Mononuclear cell (primary cell): ENCODE results near the gene HOMEZ. TPM values are rescaled to one million over a fixed set of nuclear protein-coding genes. Genes with fewer than 3 reads are reported as not detected.

Source experiments
- H3K27me3 ChIP-seq: 2 replicates; pipeline ENCODE4 v1.6.0; 2011; ENCODE audit warnings: low read length, control low read depth; ENCODE audit not compliant: insufficient read depth
- H3K4me1 ChIP-seq: 2 replicates; pipeline ENCODE4 v1.5.1; 2011; ENCODE audit warnings: mild to moderate bottlenecking, low read length, control low read depth; ENCODE audit not compliant: insufficient read depth
- H3K4me3 ChIP-seq: 2 replicates; pipeline ENCODE4 v1.5.1; 2011; ENCODE audit warnings: mild to moderate bottlenecking, low read length, moderate library complexity
- H3K9me3 ChIP-seq: 2 replicates; pipeline ENCODE4 v1.5.1; 2011; ENCODE audit warnings: low read depth, mild to moderate bottlenecking, control low read depth, low read length
- total RNA-seq: library from RNA; depleted of rRNA; stranded (reverse); fragments of >200 nt; gene quantifications from one replicate; pipeline ENCODE4 v1.2.3, GENCODE V29; 2012

Gene HOMEZ
- total RNA-seq, 1 donor, result 1.5 TPM

GRCh38 chr14:23319746-23320583, 34.0 kb upstream of the HOMEZ start:
- H3K27me3 ChIP-seq, result no peaks in the 10 kb centered on the region
- H3K4me3 ChIP-seq, result peak overlapping the region; percentile 39

GRCh38 chr14:23316300-23316699, 30.4 kb upstream of the HOMEZ start:
- Histone ChIP-seq H3K4me3 (no peak overlapping the region), H3K27me3 (no peaks in the 10 kb centered on the region), H3K4me1 (peaks cover 9% of the 10 kb centered on the region), H3K9me3 (no peaks in the 10 kb centered on the region)

More at GRCh38 chr14:23319746-23320583, 34.0 kb upstream of the HOMEZ start:
- peaks cover 33% of the 10 kb centered on the region for H3K4me1 ChIP-seq
- no peaks in the 10 kb centered on the region for H3K9me3 ChIP-seq

- peaks cover 22% of the 10 kb centered on the region for H3K4me1 ChIP-seq
- peaks cover 3% of the 10 kb centered on the region for H3K27me3 ChIP-seq
- H3K4me3 ChIP-seq, result no peak overlapping the region
- no peaks in the 10 kb centered on the region for H3K9me3 ChIP-seq
These were observed 24.6 kb upstream of the HOMEZ start for GRCh38 chr14:23310546-23310945.

DNA sequence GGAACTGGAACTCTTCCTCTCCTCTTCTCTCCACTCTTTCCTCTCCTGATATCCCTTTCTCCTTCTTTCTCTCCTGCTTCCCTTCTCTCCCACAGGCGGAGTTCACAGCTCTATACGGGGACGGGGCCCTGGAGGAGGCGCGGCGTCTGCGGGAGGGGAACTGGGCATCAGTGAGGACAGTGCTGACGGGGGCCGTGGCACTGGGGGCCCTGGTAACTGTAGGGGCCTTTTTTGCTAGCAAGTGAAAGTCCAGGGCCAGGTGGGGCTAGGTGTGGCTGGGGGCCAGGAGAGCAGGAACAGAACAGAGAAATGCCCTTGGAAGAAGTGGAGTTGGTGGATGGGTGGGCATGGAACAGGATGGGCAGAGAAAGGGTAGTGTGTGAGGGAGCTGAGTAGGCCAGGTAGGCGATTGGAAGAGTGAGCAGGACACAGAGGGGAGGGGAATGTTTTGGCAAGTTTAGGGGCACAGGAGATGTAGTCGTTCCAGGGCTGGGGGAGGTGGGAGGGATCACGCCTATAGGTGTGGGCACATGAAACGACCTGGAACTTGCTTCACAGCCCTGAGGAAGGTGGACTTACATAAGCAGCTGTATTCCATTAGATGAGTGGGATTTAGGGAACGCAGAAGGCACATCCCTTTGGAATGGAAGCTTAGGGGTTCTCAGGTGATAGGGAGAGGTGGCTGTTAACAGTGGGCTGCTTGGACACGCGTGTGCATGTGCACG, 23.0 kb upstream of the HOMEZ start:
- H3K4me3 ChIP-seq, result no peak overlapping the region
- H3K27me3 ChIP-seq, result peaks cover 3% of the 10 kb centered on the region
- no peaks in the 10 kb centered on the region for H3K9me3 ChIP-seq

DNA sequence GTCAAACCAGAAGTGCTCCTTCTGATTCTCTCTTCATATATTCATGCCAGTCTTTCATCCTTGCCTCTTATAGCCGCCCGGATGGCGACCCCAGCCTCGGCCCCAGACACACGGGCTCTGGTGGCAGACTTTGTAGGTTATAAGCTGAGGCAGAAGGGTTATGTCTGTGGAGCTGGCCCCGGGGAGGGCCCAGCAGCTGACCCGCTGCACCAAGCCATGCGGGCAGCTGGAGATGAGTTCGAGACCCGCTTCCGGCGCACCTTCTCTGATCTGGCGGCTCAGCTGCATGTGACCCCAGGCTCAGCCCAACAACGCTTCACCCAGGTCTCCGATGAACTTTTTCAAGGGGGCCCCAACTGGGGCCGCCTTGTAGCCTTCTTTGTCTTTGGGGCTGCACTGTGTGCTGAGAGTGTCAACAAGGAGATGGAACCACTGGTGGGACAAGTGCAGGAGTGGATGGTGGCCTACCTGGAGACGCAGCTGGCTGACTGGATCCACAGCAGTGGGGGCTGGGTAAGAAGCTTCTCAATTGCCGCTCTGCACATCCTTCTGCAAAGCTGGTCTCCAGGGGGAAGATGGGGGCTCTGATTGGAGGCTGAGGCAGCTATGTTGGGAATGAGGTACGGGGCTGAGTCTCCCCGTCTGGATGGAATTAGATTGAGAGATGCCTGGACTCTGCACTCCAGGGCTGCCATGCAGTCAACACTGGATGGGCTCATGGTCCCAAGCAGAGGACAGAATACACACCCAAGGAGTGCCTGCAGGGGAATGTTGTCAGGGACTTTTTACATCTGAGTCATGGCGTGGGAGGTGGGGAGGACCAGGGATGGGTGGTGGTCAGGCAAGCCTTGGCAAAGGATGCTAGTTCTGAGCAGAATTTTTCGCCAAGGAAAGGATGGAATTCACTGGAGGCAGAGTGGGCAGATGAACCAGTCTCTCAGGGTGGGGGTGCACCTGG, 22.0 kb upstream of the HOMEZ start:
- Histone ChIP-seq H3K4me3 (no peak overlapping the region), H3K9me3 (no peaks in the 10 kb centered on the region), H3K27me3 (peaks cover 3% of the 10 kb centered on the region), H3K4me1 (peaks cover 27% of the 10 kb centered on the region)

More for the DNA sequence above, 23.0 kb upstream of the HOMEZ start:
- peaks cover 24% of the 10 kb centered on the region for H3K4me1 ChIP-seq

GRCh38 chr14:23307146-23307530, 21.2 kb upstream of the HOMEZ start:
- H3K9me3 ChIP-seq, result no peaks in the 10 kb centered on the region
- H3K4me3 ChIP-seq, result peak overlapping the region; percentile 47
- H3K27me3 ChIP-seq, result peaks cover 3% of the 10 kb centered on the region
- peaks cover 33% of the 10 kb centered on the region for H3K4me1 ChIP-seq

GRCh38 chr14:23306412-23307145, 20.6 kb upstream of the HOMEZ start, which contains the start of gene BCL2L2:
Gene BCL2L2, plus strand, starts transcription at chr14:23306833. Its CDS starts 935 bp downstream, at chr14:23307768.
- H3K4me3 ChIP-seq, result peak within 1 kb of the TSS; percentile 47
- no peaks in the 10 kb centered on the region for H3K9me3 ChIP-seq
- peaks cover 3% of the 10 kb centered on the region for H3K27me3 ChIP-seq
- peaks cover 33% of the 10 kb centered on the region for H3K4me1 ChIP-seq

GRCh38 chr14:23302290-23303225, 16.6 kb upstream of the HOMEZ start, which contains the start of gene PPP1R3E:
Gene PPP1R3E, minus strand, starts transcription at chr14:23302859. Its CDS starts 283 bp downstream, at chr14:23302576.
- peaks cover 3% of the 10 kb centered on the region for H3K27me3 ChIP-seq
- H3K4me3 ChIP-seq, result peak within 1 kb of the TSS; percentile 71
- H3K9me3 ChIP-seq, result no peaks in the 10 kb centered on the region
- peaks cover 44% of the 10 kb centered on the region for H3K4me1 ChIP-seq

GRCh38 chr14:23301969-23302289, 16.0 kb upstream of the HOMEZ start:
- peaks cover 3% of the 10 kb centered on the region for H3K27me3 ChIP-seq
- peak overlapping the region; percentile 71 for H3K4me3 ChIP-seq
- H3K4me1 ChIP-seq, result peaks cover 38% of the 10 kb centered on the region
- H3K9me3 ChIP-seq, result no peaks in the 10 kb centered on the region

GRCh38 chr14:23301288-23301968, 15.5 kb upstream of the HOMEZ start:
- H3K9me3 ChIP-seq, result no peaks in the 10 kb centered on the region
- peak overlapping the region; percentile 71 for H3K4me3 ChIP-seq
- H3K4me1 ChIP-seq, result peaks cover 34% of the 10 kb centered on the region
- H3K27me3 ChIP-seq, result peaks cover 3% of the 10 kb centered on the region

- Histone ChIP-seq H3K27me3 (peaks cover under 1% of the 10 kb centered on the region), H3K4me3 (peak overlapping the region; percentile 71), H3K9me3 (no peaks in the 10 kb centered on the region), H3K4me1 (peaks cover 27% of the 10 kb centered on the region)
These were observed 14.8 kb upstream of the HOMEZ start for GRCh38 chr14:23300687-23301223.

DNA sequence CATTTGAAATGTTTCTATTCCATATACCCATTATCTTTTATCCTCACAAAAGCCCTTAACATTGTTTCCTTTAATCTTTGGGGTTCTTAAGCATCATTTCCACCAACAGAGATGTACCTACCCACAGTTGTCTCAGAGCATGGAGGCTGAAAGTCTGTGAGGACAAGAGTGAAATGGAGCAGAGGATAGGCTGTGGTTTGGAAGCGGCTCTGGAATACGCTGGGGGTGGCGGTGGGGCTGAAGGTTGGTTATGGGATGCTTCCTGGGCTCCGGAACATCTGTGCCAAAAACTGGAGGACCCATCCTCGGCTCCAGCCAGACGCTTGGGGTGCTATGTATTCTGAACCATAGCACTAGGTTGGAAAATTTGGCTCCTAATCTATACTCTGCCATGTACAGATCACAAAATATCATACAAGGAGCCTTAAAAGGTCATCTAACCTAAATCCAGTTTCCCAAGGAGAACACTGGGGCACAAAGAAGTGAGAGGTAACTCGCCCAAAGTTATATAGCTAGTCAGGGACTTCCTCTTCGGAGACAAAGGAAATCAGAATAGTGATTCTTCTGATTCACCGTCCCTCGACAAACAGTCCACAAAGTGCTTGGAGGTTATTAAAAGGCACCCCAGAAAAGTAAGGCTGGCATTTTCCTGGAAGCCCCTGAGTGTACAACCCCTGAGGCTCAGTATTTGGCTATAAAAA, 14.2 kb upstream of the HOMEZ start:
- peak overlapping the region; percentile 71 for H3K4me3 ChIP-seq
- H3K9me3 ChIP-seq, result no peaks in the 10 kb centered on the region
- no peaks in the 10 kb centered on the region for H3K27me3 ChIP-seq
- peaks cover 26% of the 10 kb centered on the region for H3K4me1 ChIP-seq
